H9 (cell line): ENCODE data around the gene TMTC1. TPM values are rescaled to one million over a fixed set of nuclear protein-coding genes. Genes with fewer than 3 reads are reported as not detected.

Experiments
- DNase-seq: peaks from one replicate; pipeline ENCODE4 v3.0.0-alpha.2; 2017
- H2AFZ ChIP-seq: one replicate; pipeline ENCODE4 v1.6.1; 2013; ENCODE audit warnings: mild to moderate bottlenecking, low read length, control low read depth, moderate library complexity
- H2AK5ac ChIP-seq: 2 replicates; pipeline ENCODE4 v1.6.1; 2013; ENCODE audit warnings: low read length, control low read depth, mixed read lengths; ENCODE audit not compliant: insufficient read length
- H2BK120ac ChIP-seq: one replicate; pipeline ENCODE4 v1.6.1; 2013; ENCODE audit warnings: low read depth, mild to moderate bottlenecking, low read length, control low read depth, inconsistent platforms; ENCODE audit not compliant: poor library complexity, severe bottlenecking
- H2BK12ac ChIP-seq: 2 replicates; pipeline ENCODE4 v1.6.1; 2013; ENCODE audit warnings: low read length, control low read depth, mixed read lengths, low read depth; ENCODE audit not compliant: insufficient read length
- H2BK15ac ChIP-seq: 2 replicates; pipeline ENCODE4 v1.6.1; 2013; ENCODE audit warnings: low read depth, low read length, control low read depth
- H2BK20ac ChIP-seq: one replicate; pipeline ENCODE4 v1.6.1; 2013; ENCODE audit warnings: low read depth, mild to moderate bottlenecking, low read length, control low read depth, inconsistent platforms; ENCODE audit not compliant: poor library complexity, severe bottlenecking
- H2BK5ac ChIP-seq: 2 replicates; pipeline ENCODE4 v1.6.1; 2013; ENCODE audit warnings: low read length, control low read depth, mixed read lengths; ENCODE audit not compliant: insufficient read length
- H3K14ac ChIP-seq: 2 replicates; pipeline ENCODE4 v1.6.1; 2013; ENCODE audit warnings: low read length, control low read depth; ENCODE audit not compliant: insufficient read depth
- H3K18ac ChIP-seq: 2 replicates; pipeline ENCODE4 v1.6.1; 2013; ENCODE audit warnings: low read depth, mild to moderate bottlenecking, mixed read lengths, low read length, control low read depth; ENCODE audit not compliant: insufficient read length
- H3K23ac ChIP-seq: 2 replicates; pipeline ENCODE4 v1.6.1; 2013; ENCODE audit warnings: low read length, control low read depth, mixed read lengths, low read depth; ENCODE audit not compliant: insufficient read length
- H3K23me2 ChIP-seq: 2 replicates; pipeline ENCODE4 v1.6.1; 2013; ENCODE audit warnings: low read depth, mild to moderate bottlenecking, mixed read lengths, low read length, control low read depth; ENCODE audit not compliant: insufficient read length, poor library complexity, severe bottlenecking
- H3K27ac ChIP-seq: 2 replicates; pipeline ENCODE4 v1.5.1; 2013; ENCODE audit warnings: low read length, control low read depth, mixed read lengths, low read depth; ENCODE audit not compliant: insufficient read length
- H3K27me3 ChIP-seq: 2 replicates; pipeline ENCODE4 v1.6.1; 2013; ENCODE audit warnings: low read length, control low read depth, inconsistent platforms; ENCODE audit not compliant: insufficient read depth
- H3K4ac ChIP-seq: 2 replicates; pipeline ENCODE4 v1.6.1; 2013; ENCODE audit warnings: low read depth, mild to moderate bottlenecking, control low read depth, inconsistent platforms, low read length, moderate library complexity
- H3K4me1 ChIP-seq: 2 replicates; pipeline ENCODE4 v1.6.1; 2013; ENCODE audit warnings: low read length, control low read depth, inconsistent platforms; ENCODE audit not compliant: insufficient read depth
- H3K4me2 ChIP-seq: 2 replicates; pipeline ENCODE4 v1.6.1; 2013; ENCODE audit warnings: low read length, control low read depth, mixed read lengths; ENCODE audit not compliant: insufficient read length, insufficient read depth
- H3K56ac ChIP-seq: 2 replicates; pipeline ENCODE4 v1.6.1; 2013; ENCODE audit warnings: low read depth, mild to moderate bottlenecking, mixed read lengths, low read length, control low read depth; ENCODE audit not compliant: insufficient read length
- H3K79me1 ChIP-seq: 2 replicates; pipeline ENCODE4 v1.6.1; 2013; ENCODE audit warnings: low read depth, mild to moderate bottlenecking, moderate library complexity, low read length, control low read depth, inconsistent platforms; ENCODE audit not compliant: insufficient read depth, poor library complexity, severe bottlenecking
- H3K79me2 ChIP-seq: 2 replicates; pipeline ENCODE4 v1.6.1; 2013; ENCODE audit warnings: low read length, control low read depth, inconsistent platforms; ENCODE audit not compliant: insufficient read depth
- H3K9ac ChIP-seq: 2 replicates; pipeline ENCODE4 v1.6.1; 2013; ENCODE audit warnings: low read length, control low read depth, mixed read lengths; ENCODE audit not compliant: insufficient read length; ENCODE audit errors: extremely low read depth
- H3K9me3 ChIP-seq: one replicate; pipeline ENCODE4 v1.6.1; 2013; ENCODE audit warnings: low read depth, low read length, inconsistent platforms; ENCODE audit not compliant: control insufficient read depth
- H3T11ph ChIP-seq: one replicate; pipeline ENCODE4 v1.6.1; 2013; ENCODE audit warnings: mild to moderate bottlenecking, low read length, control low read depth, inconsistent platforms
- H4K20me1 ChIP-seq: one replicate; pipeline ENCODE4 v1.6.1; 2013; ENCODE audit not compliant: control insufficient read depth, insufficient read length, insufficient read depth
- H4K5ac ChIP-seq: 2 replicates; pipeline ENCODE4 v1.6.1; 2013; ENCODE audit warnings: low read depth, mild to moderate bottlenecking, mixed read lengths, low read length, control low read depth; ENCODE audit not compliant: insufficient read length
- H4K8ac ChIP-seq: replicated peaks from 2 replicates; pipeline ENCODE4 v1.6.1; 2013; ENCODE audit warnings: low read length, control low read depth, mixed read lengths, low read depth; ENCODE audit not compliant: insufficient read length
- H4K91ac ChIP-seq: 2 replicates; pipeline ENCODE4 v1.6.1; 2013; ENCODE audit warnings: low read depth, mild to moderate bottlenecking, moderate library complexity, mixed read lengths, low read length, control low read depth; ENCODE audit not compliant: insufficient read length
- H3K27ac Mint-ChIP-seq, 3 experiments: 2 replicates in 2 of 3; 3 replicates in 1 of 3; pipeline ENCODE4 v1.8.0; 2020 to 2021; ENCODE audit warnings: mixed read lengths in 3 of 3, mild to moderate bottlenecking in 1 of 3, moderate library complexity in 1 of 3
- H3K27me3 Mint-ChIP-seq: 2 replicates; pipeline ENCODE4 v1.8.0; 2021; ENCODE audit warnings: low read depth, mild to moderate bottlenecking, moderate library complexity, mixed read lengths
- H3K36me3 Mint-ChIP-seq, 3 experiments: 2 replicates in 2 of 3; 3 replicates in 1 of 3; pipeline ENCODE4 v1.8.0; 2020 to 2021; ENCODE audit warnings: low read depth in 3 of 3, mixed read lengths in 3 of 3; ENCODE audit not compliant: insufficient read depth in 1 of 3
- H3K4me1 Mint-ChIP-seq, 2 experiments: 2 replicates each; pipeline ENCODE4 v1.8.0; 2020; ENCODE audit warnings: mixed read lengths in 2 of 2
- H3K4me3 Mint-ChIP-seq, 2 experiments: 2 replicates in 1 of 2; 3 replicates in 1 of 2; pipeline ENCODE4 v1.8.0; 2020 to 2021; ENCODE audit warnings: mild to moderate bottlenecking in 2 of 2, mixed read lengths in 2 of 2, moderate library complexity in 1 of 2
- H3K9me3 Mint-ChIP-seq, 2 experiments: 2 replicates in 1 of 2; 3 replicates in 1 of 2; pipeline ENCODE4 v1.8.0; 2020; ENCODE audit warnings: mild to moderate bottlenecking in 2 of 2, mixed read lengths in 2 of 2, moderate library complexity in 1 of 2
- WGBS: extraction: QIAGEN DNeasy Blood & Tissue Kit; methylation state at CpG from one replicate; pipeline ENCODE4 v1.1.7; 2013; ENCODE audit warnings: missing lambda C conversion rate, low lambda C conversion rate, mixed read lengths; ENCODE audit not compliant: insufficient read length; ENCODE audit errors: extremely low coverage; 5-methylcytosine and 5-hydroxymethylcytosine counted together
- total RNA-seq: library from RNA; stranded (reverse); gene quantifications from 2 replicates; pipeline ENCODE4 v1.2.1, GENCODE V29; 2021
- TF ChIP-seq, protein P1 (sequence below): fragments of 200-600 bp; sonication (generic); conservative IDR thresholded peaks from 3 replicates; pipeline ENCODE4 v1.8.0; 2021; ENCODE audit warnings: antibody characterized with exemption, mild to moderate bottlenecking

The TMTC1 gene
- total RNA-seq, 1 experiment from 2014 or later = 16.1 TPM

DNA sequence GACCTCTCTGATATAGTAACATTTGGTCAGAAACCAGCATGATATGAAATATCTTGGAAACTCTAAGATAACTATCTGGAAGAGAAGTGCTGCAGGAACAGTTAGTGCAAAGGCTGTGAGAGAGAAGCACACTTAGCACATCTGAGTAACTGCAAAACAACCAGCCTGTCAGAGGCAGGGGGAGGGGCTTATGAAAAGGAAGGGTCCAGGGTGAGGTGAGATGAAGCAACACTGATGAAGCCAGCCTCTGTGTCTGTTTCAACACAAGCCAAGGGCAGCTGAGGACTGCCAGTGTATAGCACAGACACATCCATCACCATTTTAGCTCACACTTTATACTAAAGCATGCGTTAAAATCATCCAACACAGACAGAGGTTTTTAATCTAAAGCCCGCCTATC is 248.8 kb downstream of the TMTC1 start:
- no peak overlapping the region for H4K8ac ChIP-seq
- no peak overlapping the region for H2BK20ac ChIP-seq
- DNase-seq = no peak
- H3K79me1 ChIP-seq = no peaks in the 10 kb centered on the region
- H3T11ph ChIP-seq = no peak overlapping the region
- no peak overlapping the region for H3K4me3 Mint-ChIP-seq
- H3K27ac Mint-ChIP-seq = no peak overlapping the region
- no peak overlapping the region for H2AFZ ChIP-seq
- no peaks in the 10 kb centered on the region for H3K27me3 ChIP-seq
- no peak overlapping the region for H3K23ac ChIP-seq
- H3K27me3 Mint-ChIP-seq = no peaks in the 10 kb centered on the region
- H3K79me2 ChIP-seq = no peaks in the 10 kb centered on the region
- H3K4me1 Mint-ChIP-seq = 0 out of 4 replicates have a peak, but pooled peaks cover 0 to 3% of the 10 kb centered on the region in 2 experiments
- no peak overlapping the region for H3K14ac ChIP-seq
- H4K20me1 ChIP-seq = no peaks in the 10 kb centered on the region
- no peak overlapping the region for H3K18ac ChIP-seq
- H4K5ac ChIP-seq = no peak overlapping the region
- no peak overlapping the region for H3K4me2 ChIP-seq
- H3K4ac ChIP-seq = no peak overlapping the region
- no peak overlapping the region for H3K27ac ChIP-seq
- no peaks in the 10 kb centered on the region for H3K4me1 ChIP-seq
- no peak overlapping the region for H3K56ac ChIP-seq
- TF ChIP-seq, protein P1, sequence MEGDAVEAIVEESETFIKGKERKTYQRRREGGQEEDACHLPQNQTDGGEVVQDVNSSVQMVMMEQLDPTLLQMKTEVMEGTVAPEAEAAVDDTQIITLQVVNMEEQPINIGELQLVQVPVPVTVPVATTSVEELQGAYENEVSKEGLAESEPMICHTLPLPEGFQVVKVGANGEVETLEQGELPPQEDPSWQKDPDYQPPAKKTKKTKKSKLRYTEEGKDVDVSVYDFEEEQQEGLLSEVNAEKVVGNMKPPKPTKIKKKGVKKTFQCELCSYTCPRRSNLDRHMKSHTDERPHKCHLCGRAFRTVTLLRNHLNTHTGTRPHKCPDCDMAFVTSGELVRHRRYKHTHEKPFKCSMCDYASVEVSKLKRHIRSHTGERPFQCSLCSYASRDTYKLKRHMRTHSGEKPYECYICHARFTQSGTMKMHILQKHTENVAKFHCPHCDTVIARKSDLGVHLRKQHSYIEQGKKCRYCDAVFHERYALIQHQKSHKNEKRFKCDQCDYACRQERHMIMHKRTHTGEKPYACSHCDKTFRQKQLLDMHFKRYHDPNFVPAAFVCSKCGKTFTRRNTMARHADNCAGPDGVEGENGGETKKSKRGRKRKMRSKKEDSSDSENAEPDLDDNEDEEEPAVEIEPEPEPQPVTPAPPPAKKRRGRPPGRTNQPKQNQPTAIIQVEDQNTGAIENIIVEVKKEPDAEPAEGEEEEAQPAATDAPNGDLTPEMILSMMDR = no peak
- H3K9me3 ChIP-seq = no peaks in the 10 kb centered on the region
- no peak overlapping the region for H2BK12ac ChIP-seq
- no CpG with 5 or more reads among the region's 2 CpGs for WGBS
- no peak overlapping the region for H3K9ac ChIP-seq
- H4K91ac ChIP-seq = no peak overlapping the region
- H2BK5ac ChIP-seq = no peak overlapping the region
- no peak overlapping the region for H2BK120ac ChIP-seq
- no peaks in the 10 kb centered on the region for H3K23me2 ChIP-seq
- no peak overlapping the region for H2BK15ac ChIP-seq
- H2AK5ac ChIP-seq = no peak overlapping the region
- no peaks in the 10 kb centered on the region; a peak in 1 of 7 replicates for H3K36me3 Mint-ChIP-seq
- no peaks in the 10 kb centered on the region for H3K9me3 Mint-ChIP-seq
